T-helper 1 cell (primary cell): ENCODE data around the gene KMT2D.

Experiments used
- DNase-seq, 5 donors: peaks; one replicate each; pipeline ENCODE4 v3.0.0-alpha.2; 2012 to 2020

KMT2D gene

DNA sequence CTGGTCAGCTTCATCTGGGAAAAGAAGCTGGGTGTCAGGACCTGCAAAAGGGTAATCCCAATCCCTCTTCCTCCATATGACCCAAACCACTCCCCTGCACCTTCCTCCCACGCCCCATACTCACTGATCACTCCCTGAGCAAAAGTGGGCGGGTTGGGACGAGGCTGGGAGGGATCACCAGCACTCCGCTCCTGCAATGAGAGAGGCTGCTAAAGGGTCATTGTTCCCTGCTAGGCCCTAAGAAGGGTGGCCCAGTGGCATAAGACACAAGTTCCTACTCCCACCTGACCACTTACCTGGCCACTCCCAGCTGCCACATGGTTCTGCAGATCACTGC is 26.3 kb downstream of the KMT2D start:
- no peak for DNase-seq

DNA sequence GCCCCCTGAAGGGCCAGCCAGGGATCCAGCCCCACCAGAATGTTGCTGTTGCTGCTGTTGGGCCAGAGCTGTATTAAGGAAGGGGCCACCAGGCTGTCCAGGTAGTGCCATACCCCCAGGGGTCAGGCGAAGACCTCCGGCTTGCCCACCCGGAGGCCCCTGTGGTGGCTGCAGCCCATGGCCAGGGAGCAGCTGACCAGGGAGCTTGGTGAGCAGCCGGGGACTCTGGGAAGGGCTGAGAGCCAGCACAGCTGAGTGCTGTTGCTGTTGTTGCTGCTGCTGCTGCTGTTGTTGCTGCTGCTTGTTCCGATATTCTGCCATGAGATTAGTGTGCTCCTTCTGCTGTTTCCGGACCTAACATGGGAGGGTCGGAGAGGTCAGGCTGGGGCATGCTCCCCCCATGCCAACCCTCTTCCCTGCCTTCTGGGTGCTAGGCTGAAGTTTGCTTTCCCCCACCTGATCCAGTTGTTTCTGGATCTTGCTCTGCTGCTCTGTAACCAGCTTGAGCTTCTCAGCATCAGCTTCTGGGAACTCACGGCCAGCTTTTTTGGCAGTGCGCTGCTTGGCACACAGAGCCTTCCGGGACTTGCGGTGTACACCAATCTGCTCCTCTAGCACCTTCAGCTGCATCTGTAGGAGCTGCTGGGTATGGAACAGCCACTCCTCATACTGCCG is 26.8 kb downstream of the KMT2D start:
- no peak for DNase-seq

DNA sequence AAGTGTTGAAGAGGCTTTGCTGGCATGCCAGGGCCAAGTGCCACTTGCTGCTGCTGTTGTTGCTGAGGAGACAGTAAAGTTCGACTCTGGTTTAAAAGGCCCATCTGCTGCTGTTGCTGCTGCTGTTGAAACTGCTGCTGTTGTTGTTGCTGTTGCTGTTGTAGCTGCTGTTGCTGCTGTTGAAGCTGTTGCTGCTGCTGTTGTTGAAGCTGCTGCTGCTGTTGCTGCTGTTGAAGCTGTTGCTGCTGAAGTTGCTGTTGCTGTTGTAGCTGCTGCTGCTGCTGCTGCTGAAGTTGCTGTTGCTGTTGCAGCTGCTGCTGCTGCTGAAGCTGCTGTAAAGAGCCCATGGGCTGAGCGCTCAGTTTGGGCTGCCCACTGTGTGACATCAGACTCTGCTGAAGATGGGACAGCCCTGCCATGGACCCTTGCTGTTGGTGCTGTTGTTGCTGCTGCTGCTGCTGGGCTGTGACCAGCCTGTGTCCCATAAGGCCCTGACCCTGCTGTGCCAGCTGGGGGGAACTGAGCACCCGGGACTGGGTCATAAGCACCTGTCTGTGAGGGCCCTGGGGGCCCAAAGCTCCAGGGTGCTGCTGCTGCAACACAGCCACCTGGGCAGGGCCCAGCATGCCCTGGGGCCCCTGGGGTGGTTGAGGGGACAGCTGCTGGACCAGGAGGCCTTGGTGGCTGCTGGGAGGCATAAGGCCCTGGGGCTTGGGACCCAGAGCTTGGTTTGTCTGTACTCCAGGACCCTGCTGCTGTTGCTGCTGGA is 27.7 kb downstream of the KMT2D start:
- DNase-seq, result no peak

DNA sequence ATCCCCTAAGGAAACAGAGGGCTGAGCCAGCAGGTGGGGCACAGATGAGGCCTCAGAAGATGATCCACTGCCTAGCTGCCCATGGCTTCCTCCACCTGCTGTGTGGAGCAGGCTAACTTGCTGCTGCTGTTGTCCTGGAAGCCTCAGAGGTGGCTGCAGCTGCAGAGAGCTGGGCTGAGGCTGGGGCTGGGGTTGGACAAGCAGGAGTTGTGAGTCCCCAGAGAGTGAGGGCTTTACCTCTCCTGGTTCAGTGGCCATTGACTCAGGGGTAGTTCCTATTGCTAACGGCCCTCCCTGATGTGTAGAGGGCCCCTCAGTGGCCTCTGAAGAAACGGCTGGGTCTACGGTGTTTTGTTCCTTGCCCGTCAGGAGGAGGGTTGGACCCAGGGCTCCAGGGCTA is 28.3 kb downstream of the KMT2D start:
- no peak for DNase-seq

DNA sequence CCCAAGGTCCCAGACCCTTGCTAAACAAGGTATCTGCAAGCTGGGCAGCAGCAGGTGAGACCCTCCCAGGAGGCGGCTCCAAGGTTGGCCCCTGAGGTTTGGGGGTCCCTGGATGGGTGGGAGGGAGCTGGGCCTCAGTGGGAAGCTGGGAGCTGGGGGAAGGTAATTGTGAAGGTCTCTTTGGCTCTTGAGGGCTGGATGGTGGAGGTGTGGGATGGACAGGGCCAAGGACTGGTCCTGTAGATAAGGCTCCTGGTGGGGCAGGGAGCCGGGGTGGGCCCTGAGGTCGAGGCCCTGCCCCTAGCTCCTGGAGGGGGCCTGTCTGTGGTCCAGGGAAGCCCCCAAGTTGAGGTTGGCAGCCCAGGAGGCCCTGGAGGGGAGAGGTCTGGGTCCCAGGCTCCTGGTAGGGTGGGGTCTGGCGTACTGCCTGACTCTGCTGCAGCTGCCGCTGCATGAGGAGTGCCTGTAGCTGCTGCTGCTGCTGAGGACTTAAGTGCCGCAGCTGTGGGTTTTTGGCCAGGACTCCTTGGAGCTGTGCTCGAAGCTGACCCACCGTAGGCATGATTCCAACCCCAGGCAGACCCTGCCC is 28.9 kb downstream of the KMT2D start:
- DNase-seq, result no peak

DNA sequence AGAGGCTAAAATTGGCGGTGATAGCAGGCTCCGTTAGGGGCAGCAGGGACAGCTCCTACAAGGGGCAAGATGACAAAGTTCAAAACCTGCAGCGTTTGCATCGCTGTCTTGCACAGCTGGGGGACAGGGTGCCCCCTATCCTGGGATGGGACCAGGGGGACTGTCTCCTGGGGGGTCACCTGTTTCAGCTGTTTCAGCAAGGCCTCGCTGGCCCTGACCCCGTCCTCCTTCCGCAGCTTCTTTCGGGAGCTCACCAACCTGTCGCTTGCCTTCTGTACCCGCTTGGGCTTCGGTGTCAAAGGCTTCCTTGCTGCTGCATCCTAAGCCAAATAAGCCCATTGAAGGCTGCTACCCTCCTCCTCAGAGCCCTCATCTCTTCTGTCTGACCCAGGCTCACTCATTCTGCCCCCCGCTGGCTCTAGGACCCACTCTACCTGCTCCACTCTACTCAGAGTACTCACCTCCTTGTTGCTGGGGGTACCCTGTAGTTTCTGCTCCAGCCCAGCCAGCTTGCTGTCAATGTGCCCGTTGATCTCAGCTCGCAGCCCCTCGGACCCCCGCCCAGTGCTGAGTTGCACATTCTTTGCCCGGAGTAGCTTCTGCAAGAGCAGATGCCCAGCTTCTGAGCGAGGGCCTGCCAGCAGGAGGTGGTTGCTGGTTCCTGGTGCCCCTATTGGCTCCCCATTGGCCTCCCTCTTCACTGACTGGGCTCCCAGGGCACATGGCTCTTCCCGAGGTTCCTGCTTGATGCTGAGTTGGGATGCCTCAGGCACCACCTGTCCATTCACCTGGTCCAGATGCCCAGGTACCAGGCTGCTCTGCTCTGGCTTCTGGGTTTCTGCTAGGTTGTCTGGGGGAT is 29.7 kb downstream of the KMT2D start:
- no peak for DNase-seq

DNA sequence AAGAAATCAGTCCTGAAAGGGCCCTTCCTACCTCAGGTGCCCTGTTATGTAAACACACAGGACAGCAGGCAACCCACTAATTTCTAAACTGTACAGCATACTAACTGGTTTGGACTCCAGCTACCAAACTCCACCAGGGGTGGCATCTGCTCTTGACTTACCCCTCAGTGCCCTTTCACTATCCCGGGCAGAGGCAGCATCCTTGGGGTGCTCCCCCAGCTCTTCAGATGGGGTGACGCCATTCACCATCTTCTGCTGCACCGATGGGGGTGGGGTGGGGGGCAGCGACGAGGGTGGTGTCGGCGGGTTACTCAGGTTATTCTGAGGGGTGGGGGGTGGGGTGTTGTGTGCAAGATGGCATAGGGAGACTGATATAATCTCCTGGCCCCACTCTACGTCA is 30.5 kb downstream of the KMT2D start:
- DNase-seq, result no peak

DNA sequence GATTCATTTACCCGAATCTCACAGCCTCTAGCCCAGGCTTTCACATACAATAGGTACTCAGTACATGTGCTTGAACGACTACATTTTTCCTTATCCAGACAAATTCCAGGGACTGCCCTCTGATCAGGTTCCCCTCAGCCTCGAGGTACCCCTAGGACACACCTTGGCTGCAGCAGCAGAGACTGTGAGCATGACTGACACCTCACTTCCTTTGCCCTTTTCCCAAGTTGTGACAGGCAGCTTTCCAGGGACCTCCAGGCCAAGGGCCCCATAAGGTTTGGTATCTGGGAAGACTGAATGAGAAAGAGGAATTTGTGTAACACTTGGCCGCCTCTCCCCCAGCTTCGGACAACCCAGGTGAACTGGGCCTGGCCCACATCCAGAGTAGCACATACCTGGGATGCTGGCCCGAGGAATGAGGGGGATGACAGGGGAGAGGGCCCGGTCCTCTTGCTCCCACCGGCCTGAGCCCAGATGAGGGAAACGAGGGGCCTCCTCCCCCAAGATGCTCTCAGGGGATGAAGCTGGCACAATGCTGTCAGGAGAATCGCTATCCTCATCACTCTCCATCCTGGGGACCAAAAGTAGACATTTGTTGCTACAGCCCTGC is 31.8 kb downstream of the KMT2D start:
- no peak for DNase-seq

DNA sequence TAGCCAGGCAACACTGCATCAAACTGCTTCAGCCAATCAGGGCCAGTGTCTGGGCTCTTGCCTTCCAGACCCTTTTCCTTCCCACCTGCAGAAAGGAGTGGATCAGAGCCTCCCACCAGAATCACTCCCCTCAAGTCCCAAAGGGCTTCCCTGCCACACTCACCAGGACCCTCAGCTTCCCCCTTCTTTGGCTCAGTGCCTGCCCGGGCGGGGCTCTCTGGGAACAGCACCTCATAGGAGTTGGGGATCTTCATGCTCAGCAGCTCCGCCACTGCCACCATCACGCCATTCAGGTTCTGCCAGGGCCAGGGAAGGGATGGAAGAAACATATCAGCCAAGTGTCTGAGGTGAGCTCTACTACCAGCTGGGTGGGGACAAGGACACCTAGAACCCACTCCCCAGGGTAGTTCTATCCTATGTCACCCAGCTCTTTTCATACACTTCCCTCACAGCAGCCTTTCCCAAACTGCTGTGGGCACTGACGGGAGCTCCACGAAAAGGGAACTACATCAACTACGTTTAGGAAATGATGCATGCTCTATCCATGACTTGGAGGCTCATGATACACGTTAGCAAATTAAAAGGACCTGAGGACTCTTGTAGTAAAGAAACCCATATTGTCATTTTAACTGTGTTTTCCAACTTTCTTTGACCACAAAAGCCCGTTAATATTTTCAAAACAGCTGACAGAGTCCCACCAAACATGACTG is 32.6 kb downstream of the KMT2D start:
- DNase-seq, result no peak

DNA sequence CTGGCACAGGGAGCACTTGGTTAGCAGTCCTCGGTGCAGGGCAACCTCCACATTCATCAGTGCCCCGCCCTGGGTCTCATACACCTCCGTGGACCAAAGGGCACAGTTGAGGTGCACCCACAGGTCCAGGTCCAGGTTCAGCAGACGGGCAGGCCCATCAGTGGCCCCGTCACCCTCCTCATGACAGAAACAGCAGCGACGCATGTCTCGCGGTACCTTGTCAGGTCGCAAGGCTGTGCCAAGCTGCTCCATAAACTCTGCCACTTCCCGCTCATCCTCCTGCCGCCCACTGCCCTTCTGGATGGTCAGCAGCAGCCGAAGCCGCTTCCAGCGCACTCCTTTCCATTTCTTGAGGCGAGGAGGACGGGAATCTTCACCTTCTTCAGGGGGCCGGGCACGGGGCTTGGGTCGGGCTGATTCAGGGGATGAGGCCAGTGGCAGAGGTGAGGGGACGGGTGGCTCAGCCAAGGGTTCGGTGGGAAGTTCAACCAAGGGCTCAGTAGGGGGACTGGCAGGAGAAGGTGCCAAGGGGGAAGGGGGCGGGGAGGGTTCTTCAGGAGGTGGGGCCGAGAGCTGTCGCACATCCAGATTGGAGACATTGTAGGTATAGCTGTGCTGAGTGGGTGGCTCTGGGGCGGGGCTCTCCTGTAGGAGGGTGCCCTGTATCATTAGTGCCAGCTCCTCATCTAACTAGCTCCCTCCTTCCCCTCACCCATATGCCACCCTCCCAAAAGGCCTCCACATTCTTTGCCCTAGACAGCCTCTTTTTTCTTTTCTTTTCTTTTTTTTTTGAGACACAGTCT is 33.7 kb downstream of the KMT2D start:
- no peak for DNase-seq

DNA sequence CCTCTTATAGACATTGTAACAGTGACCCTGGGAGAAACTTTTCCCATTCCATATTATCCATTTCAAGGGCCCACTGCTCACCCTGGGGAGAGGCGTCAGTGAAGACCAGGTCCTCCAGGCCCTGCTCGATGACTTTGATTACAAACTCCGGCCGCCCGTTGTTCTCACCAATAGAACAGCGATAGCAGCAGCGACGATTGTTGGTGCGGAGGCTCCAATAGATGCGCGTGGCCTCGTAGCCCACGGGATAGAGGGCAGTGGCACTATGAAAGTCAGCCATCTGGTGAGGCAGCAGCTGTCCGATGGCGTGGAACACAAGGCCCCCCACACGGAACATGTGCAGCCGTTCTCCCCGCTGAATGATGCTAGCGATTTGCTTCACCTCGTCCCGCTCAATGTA is 34.5 kb downstream of the KMT2D start:
- no peak for DNase-seq

DNA sequence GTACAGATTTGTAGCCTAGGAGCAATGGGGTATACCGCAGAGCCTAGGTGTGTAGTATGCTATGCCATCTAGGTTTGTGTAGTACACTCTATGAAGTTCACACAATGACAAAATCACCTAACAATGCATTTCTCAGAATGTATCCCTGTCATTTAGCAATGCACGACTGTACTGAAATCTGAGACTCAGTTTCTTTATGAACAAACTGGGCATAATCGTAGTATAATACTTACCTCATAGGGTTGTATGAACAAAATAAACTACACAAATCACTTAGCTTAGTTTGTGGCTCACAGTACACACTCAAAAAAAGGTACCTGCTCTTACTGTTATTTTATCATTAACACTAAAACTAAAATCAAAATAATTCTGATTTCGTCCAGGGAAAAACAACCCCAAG is 35.1 kb downstream of the KMT2D start:
- no peak for DNase-seq

DNA sequence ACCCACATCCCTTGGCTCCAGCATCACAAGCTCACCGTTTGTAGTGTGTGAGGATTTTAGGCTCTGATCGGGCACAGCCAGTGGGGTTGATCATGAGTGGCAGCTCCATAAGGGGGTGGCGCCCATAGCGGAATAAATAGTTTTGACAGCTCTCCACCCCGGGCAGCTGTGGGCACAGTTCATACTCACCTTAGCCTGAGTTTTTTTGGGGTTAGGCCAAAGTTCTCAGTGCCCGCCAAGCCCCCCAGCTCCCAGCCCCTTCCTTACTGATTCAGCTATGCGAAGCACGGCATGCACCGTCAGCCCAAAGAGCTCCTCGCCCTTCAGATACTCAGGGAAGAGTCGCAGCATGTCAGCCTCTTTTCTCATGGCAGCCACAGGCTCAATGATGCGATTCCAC is 36.1 kb downstream of the KMT2D start:
- no peak for DNase-seq

DNA sequence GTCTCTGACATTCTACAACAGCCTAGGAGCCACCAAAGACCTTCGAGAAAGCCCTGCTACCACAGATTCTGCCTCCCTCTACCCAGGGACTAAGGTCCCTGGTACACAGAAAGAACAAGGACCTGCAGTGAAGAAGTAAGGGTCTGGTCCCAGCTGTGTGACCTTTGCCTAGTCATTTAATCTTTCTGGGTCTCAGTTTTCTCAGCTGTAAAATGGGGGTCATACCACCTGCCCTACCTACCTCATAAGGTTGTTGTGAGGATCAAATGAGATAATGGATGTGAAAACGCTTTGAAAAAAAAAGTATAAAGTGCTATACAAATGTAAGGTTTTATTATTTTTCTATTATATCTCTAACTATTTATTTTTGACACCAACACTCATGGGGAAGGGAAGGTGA is 36.8 kb downstream of the KMT2D start:
- no peak for DNase-seq

DNA sequence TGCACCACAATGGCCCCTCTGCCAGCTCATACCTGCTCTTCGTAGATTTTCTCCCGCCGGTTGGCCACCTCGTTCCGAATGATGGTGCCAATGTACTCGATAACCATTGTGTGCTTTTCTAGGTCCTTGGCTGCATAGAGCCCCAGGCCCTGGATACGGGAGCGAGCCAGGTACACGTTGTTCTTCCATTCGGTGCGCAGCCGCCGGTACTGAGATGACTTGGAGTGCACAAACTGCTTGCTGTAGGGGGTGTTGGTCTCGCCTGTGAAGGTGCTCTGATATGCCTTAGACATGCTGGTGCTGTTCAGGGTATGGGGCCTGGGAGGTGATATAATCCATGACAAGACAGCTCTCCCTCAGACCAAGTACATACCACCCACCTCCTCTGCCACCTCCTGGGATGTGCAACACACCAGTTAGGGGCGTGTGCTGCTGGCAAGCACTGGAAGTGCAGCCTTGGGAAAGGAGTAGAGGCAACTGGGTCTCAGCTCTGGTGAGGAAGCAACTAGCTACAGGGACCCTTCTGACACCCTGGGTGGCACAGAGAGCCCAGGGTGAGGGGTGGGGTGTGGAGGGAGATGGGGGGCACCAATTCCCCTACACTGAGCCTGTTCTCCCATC is 37.9 kb downstream of the KMT2D start:
- no peak for DNase-seq

DNA sequence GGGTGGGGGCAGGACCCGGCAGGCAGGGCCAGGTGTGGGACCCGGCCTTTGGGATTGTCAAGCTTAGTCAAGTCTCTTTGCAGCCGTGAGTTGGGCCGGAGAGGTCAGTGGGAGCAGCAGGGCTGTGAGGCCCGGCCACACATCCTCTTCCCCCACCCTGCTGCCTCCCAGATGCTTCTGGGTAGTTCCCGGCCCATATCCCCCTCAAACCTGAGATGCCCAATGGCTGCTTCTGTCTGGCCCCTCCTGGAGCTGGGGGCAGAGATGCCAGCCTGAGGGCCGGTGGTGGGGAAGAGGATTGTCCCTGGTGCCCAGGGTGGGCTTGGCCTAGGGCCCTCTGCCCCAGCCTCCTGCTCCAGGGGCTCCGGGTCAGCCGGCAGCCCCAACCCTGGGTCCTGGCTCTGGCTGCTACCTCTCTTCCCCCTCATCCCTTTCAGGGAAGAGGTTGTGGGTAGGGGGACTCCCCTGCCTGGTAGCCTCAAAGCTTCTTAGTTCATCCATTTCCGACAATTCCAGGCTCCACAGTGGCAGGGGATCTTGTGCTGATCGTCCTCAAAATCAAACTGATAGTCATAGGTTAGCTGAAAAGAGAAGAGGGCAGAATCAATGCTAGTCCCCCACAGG is 39.2 kb downstream of the KMT2D start:
- no peak for DNase-seq

DNA sequence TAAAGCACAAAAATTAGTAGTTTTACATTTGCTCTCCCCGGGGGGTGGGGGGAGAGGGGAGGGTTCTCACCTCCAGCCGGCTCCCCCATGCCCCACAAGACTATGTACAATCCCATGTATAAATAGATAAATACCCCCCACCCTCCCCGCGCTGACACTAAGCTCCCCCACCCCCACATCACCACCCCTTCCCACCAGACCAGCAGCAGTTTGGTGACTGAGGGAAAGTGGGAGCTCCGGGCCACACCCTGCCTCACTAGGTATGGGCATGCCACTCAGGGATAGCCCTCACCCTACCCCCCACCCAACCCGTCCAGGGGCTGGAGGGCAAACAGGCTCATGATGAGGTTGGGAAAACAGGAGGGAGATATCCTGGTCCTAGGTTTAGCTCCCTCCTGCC is 40.2 kb downstream of the KMT2D start:
- DNase-seq, result no peak

DNA sequence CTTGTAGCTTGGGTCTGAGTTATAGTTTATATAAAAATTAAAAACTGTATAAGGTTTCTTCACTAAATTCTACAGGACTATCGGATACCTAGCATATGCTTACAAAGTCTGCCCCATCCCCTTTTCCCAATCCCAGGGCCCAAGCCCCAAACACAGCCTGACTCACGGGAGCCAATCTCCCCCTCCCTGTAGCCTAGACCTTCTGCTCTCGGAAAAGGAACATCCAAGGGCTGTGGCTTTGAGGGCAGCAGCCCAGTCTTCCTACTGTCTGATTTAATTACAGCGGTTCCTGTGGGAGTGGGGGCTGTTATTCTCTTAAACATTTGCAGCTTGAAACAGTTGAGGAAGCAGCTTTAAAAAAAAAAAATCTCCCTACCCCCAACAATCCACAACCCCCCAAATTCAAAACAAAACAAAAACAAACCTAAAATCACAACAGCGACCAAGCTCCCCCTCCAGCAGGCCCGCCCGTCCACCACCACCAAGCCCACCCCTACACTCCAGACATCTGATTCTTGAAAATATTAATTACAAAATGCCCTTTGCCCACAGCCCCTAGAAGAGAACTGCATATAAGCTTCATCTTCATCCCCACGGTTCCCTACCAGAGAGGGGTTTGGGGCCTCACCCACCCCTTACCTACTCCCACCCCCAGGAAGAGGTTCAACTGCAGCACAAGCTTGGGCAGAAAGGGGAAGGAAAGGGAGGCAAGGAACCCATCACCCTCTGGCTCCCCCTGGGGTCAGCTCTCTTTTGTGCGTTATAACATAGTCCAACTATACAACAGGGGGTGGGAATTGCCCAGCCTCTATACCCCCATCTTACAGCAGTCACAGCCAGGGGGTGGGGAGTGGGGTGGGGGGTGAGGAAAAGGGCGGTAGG is 40.9 kb downstream of the KMT2D start:
- DNase-seq, result peak in 2 of 5 donors; percentile 25 to 59

DNA sequence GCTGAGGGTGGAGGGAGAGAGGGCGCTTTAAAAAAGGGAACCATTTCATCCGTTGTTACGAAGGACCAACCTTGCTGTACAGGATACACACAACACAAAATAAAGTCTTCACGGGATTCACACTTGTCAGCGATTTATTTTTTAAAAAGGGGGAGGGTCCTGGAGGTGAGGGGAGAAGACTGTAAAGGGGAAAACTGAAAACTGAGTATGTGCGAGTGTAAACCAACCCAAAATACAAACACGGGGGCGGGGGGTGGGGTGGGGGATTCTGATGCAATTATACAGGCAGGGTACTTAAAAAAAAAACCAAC is 41.5 kb downstream of the KMT2D start:
- no peak for DNase-seq
